GM18870 (cell line): ENCODE measurements around the gene TTC29.
"Not testable (repeated sequence)": the region's sequence is repeated elsewhere in the genome, so short reads cannot be mapped to it uniquely, and the experiment has no call there.

ENCODE experiments used
- ATAC-seq: cut with Tn5 transposase; IDR thresholded peaks from one replicate; pipeline ENCODE4 v1.9.1; 2021; ENCODE audit warnings: moderate library complexity; ENCODE audit not compliant: unreplicated experiment

TTC29 gene

DNA sequence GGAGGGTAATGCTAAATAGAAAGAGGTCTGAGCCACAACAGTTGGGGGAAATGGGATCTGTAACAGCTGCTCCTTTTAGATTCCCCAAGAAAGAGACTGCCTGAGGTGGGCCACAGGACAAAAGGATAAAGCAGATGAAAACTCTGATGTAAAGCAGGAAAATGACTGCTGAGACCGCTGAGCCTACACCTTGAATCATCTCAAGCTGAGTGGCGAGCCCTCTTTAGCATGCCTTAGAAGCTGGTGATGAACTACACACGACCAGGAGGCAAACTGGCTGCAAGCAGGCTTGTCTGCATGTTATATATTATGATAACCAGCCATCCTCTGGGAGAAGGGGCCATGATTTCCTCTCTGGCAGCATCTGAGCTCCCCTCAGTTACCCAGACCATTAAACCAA lies 88.4 kb downstream of the TTC29 start:
- ATAC-seq = no peak

DNA sequence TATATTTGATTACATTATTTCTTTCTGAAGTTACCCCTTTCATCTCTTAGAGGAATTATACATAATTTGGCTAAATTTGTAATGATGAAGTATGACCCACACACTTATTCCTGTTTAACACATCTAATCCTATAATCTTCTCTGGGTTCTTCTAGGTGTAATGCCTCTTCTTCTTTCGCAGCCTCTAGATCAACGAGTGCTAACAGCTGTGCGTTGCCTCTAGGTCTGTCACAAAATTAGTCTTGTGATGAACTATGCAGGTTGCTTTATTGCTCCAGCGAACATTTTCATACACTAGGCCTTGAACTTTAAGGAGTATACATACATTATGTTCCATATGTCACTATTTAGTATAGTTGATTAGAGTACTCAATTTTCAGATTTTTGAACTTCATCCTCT lies 89.9 kb downstream of the TTC29 start:
- no peak for ATAC-seq

DNA sequence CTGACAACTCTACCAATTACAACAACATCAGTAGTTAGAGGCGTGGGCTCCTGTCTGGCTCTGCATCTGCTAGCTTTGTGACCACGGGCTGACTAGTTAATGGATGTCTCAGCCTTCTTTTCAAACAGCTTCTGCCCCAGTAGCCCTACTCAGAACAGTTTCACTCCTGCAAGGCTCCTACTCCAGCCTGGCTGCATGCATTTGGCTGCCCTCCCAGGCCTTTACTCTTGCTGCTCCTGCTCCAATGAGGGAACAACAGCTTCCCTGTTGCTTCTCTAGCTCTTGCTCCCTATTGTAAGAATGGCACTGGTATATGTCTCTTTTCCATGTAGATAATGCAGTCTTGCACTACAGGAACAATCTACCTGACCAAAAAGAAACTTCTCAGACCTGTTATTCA lies 93.3 kb downstream of the TTC29 start:
- ATAC-seq = no peak

DNA sequence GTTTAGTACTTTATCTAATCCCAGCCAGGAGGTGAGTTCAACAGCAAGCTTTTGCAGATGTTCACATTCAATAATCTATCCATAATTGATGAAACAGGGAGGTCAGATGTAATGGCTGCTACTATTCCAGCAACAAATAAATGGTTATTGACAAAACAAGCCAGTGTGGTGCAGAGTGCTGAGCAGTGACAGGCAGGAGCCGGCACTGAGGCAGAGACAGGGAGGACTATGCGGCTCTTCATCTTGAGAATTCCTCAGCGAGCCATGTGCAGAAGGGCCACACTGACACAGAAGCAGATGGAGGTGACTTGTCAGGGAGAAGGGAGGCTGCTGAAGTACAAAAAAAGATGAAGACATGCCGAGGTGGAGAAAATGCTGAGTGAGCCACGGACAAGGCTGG lies 98.3 kb downstream of the TTC29 start:
- ATAC-seq = no peak

DNA sequence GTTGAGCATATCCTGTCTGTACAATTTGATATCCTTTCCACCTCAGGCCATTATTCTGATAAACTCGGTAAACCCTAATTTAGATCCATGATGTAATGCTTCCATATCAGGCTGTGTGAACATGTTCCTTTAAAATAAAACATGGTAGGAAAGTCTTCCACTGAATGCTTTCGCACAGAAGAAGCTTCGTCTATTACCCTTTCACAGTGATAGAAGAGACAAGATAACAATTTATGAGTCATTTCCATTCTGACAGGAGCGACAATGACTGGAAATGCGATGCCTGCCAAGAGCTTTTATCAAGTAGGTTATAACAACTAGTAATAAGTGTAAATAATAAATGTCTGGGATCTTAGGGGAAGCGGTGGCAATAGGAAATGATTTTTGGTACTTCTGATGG lies 98.8 kb downstream of the TTC29 start:
- no peak for ATAC-seq

DNA sequence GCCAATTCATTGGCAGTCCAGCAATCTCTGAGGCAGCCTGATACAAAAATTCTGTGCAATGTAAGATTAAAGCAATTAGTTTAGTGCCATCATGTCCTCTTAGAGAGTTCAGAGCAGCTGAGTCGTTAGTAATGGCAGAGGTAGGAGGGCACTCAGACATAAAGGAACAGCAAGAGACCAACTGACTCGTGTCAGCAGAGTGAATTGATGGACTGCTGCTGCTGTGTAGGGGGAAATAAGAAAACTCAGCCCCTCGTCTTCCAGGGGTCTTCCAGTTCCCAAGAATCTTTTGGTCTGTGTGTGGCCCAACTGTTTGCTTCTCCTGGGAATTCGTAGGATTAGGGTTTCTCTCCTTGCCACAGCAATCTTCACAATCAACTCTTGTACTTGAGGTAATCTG lies 100.9 kb downstream of the TTC29 start:
- no peak for ATAC-seq

DNA sequence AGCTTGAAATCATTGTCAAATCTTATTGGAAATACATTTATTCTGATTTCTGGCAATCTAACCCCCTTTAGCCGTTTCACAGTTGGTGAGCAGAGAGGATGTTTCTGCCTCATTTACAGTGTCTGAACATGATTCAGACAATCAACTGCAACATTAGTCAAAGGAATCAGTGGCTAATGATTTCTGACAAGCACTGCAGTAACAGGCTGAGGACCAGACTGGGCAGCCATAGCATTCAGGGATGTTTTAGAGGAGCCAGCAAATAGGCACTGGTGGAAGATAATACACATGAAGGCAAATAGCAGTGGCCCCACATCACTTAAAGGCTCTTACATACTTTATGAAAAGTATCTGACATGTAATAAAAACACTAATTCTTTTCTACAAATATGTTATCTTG lies 102.8 kb downstream of the TTC29 start:
- no peak for ATAC-seq

DNA sequence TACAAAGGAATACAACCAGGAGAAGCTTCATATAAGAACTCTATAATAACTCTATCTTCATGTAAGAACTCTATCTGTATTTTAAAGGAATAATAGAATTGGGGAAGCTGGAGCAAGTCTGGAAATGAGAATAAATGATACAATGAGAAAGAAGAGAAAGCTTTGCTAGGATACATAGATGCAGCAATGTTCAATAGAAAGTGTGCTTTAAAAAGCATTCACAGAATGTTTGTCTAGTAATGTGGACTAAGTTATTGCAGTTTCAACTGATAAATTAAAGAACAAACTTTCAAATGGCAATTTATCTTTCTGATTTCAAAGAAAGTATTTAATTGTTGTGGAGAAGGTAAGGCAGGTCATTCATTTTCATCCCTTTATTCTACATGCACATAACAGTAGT lies 104.9 kb downstream of the TTC29 start:
- ATAC-seq = no peak

DNA sequence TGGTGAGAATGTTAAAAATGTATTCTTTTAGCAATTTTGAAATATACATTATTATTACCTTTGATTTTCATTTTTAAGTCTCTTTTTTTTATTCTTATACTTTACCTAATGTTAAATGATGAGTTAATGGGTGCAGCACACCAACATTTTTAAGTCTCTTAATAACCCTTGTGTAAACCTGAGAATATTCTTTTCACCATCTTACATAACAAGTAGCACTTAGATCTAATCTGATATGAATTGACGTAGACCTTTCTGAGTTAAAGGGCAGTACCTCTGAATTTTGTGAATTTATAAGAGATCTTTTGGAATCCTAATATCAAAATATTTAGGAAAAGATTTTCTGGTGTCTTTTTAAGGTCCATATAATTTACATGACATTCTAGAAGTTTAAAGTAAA lies 110.6 kb downstream of the TTC29 start:
- no peak for ATAC-seq

DNA sequence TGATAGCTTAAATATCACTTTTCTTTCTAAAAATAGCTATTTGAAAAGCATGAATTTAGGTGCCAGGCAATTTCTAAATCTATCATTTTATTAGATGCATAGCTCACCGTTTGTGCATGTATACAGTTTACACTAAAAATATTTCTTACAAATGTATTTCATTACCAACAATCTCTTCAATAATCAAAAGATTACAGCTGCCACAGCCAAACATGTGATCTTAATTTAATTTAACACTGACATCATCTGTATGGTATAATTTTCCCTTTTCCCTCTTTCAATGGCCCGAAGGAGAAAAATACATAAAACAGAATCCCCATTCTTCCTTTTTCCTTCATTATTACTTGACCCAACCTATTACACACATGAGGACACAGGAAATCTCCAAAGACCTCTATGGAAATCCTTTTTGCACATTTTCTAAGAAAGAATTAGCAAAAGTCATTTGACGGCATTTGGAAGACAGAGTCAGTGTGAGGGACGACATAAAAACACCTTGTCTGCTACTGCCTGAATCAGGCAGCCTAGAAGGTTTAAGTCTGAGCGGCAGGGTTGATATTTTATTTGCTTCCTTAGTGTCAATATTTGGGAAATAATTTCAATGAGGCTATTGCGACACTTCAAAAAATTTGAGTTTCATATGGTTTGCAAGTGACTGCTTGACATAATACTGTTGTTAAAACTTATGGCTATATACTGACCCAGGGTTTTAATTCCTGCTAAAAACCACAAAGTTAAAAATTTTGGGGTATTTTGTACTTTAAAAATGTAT lies 111.2 kb downstream of the TTC29 start:
- ATAC-seq = no peak

DNA sequence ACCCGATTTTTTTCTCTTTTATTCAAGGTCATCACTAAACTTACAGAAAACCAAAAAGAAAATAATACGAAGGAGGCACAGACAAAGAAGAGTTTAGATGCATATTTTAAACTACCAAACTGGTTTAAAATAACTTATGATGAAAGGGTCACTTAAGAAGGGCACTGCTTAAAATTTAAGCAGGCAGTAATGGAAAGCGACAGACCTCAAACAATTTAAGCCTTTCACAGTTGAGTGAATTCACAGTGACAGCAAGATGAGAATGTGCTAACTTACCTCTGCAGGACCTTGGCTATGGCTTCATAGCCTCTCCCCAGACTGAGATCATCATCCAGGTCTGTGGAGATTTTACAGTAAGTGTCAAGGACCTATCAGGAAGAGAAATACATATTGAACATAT lies 112.1 kb downstream of the TTC29 start:
- ATAC-seq = no peak

DNA sequence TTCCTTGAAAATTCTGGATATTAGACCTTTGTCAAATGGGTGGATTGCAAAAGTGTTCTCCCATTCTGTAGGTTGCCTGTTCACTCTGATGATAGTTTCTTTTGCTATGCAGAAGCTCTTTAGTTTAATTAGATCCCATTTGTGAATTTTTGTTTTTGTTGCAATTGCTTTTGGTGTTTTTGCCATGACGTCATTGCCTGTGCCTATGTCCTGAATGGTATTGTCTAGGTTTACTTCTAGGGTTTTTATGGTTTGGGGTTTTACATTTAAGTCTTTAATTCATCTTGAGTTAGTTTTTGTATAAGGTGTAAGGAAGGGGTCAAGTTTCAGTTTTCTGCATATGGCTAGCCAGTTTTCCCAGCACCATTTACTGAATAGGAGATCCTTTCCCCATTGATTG lies 122.7 kb downstream of the TTC29 start:
- not testable (repeated sequence) for ATAC-seq

DNA sequence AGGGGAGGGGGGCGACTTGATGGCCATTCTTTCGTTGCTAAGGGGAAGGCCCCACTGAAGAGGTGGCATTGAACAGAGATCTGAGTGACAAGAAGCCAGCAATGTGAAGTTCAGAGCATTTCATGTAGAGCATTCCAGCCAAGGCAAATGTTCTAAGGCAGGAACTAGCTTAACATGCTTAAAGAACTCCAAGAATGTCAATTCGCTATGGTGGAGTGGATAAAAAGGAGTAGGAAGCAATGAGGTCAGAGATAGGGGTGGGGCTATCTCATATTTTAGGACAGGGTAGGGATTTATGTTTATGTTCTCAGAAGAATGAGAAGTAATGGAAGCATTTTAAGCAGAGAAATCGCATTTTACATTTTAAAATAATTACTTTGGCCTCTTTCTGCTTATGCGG lies 130.9 kb downstream of the TTC29 start:
- ATAC-seq = no peak

DNA sequence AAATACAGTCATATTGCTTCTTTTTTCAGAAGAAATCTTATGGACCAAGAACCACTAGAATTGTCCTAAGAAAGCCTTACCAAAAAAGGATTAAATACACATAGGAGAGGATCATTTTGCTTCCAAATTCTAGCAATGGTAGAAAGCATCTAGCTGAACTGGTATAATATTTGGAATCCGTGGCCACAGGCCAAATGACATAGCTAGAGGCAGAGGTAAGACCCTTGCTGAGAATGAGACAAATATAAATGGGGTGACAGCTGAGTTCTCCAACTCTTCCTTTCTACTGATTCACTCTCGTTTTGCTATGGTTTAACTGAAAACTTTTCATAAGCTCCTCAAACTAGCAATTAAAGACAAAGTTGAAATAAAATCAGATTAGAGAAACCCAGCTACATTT lies 150.0 kb downstream of the TTC29 start:
- no peak for ATAC-seq

DNA sequence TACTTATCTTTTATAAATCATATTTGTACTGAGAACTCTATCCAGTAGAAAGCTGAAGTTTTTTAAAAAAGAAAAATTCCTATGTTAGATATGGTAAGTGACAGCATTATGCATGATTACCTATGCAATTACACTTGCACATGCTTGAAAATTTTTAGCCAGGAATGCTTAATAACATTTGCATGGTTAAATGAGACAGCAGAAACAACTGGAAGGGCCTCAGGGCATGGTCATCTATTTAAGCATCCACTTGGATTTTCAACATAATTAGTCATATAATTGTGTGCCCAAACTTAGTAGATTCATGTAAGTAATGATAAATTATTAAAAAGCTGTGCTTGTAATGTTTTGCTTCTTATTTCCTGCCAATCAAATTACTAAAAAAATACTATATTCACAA lies 151.9 kb downstream of the TTC29 start:
- ATAC-seq = no peak

DNA sequence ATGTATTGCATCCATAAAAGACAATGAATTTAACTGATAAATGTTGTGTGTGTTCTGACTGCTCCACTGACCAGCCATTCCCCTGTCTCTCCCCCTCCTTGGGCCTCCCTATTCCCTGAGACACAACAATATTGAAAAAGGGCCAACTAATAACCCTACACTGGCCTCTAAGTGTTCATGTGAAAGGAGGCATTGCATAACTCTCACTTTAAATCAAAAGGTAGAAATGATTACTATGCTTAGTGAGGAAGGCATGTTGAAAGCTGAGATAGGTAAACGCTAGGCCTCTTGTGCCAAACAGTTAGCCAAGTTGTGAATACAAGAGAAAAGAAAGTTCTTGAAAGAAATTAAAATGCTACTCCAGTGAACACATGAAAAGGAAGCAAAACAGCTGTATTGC lies 154.2 kb downstream of the TTC29 start:
- no peak for ATAC-seq

DNA sequence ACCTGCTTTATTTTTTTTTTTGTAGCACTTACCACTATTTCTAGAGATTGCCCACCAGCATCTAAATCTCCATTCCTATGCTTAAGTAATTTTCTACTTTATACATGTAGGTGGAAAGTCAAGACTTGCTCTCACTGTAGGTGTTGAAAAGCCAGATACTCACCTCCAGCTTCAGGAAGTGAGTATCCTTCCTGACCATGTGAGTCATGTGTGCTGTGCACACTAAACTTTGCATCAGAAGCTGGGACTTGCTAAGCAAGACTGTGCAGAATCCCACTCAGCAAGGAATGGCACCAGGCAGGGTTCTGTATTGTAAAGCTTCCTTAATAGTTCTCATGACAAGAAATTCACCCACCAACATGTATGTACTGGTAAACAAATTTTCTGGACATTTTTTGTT lies 155.1 kb downstream of the TTC29 start:
- no peak for ATAC-seq

DNA sequence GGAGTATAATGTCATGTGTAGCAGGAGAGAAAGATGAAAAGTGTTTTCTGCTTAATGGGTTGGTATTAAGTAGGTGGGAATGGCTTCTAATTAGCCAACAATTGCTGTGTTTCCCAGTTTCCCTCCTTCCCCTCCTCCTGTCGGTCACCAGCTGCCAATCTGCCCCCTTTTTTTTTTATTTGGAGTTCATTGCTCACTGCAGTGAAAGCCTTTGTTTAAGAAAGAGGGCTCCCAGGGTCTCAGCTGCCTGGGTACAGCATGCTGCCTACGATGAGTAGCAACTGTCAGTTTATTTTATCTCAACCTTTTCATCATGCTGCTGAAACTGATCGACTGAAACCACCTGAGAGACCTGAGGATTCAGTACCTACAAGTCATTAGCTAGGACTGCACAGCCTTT lies 157.9 kb downstream of the TTC29 start:
- no peak for ATAC-seq

DNA sequence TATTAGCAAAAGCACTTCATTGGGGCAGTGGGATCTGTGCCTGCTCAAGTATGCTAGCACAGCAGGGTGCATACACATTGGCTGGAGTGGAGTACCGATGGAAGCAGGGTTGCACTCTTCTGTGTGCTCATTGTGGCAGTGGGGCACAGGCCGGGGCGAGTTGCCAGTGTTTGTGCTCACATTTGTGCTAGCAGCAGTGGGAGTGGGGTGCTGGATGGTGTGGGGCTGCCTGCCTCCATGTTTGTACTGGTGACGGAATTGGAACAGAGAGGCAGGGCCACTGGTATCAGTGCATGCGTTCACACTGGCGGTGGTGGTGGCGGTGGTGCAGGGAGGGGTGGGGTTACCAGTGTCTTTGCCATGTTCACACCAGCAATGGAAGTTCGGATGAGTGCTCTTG lies 169.0 kb downstream of the TTC29 start:
- no peak for ATAC-seq

DNA sequence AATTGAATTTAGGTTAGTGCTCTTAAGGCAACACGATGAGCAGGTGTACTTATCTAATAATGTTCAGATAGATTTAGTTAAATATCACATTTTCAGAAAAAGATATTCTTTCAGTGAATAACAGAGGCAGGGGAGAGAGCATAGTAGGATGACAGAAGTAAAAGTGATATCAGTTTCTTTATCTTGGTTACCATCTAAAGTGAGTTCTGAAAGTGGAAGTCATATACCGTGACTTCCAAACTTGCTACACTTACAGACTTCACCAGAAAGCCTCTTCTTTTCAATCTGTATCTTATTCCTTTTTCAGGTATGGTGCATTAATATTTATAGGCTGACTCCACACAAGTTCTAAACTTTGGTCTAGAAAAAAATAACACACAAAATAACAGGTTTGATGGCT lies 182.1 kb downstream of the TTC29 start:
- no peak for ATAC-seq

DNA sequence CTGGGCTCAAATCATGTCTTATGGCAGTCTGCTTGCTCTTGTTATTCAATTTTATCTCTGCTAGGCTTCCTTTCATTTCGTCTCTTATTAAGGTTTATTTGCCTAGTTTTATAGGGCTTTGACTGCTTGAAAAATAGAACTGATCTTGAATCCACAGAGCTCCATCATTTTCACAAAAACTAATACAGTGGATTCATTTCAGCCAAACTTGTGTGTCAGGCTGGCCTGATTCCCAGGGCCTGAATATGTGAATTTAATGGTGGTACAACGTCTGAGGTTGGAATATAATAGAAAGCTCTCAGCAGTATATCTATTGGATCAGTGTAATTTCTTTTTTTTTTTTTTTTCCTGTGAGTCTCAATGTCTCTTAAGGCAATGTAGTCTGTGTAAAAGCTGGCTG lies 183.6 kb downstream of the TTC29 start:
- ATAC-seq = no peak

DNA sequence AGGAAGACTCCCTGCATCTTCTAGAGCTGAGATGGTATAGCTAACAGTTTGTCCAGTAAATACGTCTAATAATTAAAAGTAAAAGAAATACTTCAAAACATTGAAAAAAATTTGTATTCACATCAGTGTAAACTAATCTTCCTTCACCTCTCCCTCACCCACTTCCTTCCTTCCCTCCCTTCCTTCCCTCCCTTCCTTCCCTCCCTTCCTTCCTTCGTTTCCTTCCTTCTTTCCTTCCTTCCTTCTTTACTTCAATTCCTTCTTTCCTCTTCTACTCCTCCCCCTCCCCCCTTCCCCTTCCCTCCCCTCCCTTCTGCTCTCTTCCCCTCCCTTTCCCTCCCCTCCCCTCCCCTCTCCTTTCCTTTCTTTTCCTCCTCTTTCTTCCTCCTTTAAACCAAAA lies 203.2 kb downstream of the TTC29 start:
- ATAC-seq = no peak

DNA sequence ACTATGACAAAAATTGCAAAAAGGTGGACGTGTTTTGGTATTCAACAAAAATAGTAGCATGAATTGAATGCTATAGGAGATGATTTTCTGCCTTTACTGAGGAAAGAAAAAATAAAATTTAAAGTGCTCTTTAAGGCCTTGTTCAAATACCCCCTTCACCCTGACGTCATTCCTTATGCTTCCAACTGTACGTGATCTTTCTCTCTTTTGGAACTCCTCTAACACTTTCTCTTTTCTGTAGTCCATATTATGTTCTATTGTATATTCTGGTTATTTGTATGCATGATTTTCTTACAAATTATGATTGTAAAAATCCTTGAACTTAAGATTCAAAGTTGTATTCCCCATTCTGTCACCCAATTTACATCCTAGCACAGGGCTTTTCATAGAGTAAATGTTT lies 206.5 kb downstream of the TTC29 start:
- ATAC-seq = no peak
